Hematopoietic multipotent progenitor cell treated with erythropoietin and hydrocortisone succinate and interleukin-3 and kit ligand, for 6 days (in vitro differentiated cells): ENCODE data around the gene PRSS33.

Experiments used
- DNase-seq: peaks from one replicate; pipeline ENCODE4 v3.0.0-alpha.2; 2015

PRSS33 gene, protein sequence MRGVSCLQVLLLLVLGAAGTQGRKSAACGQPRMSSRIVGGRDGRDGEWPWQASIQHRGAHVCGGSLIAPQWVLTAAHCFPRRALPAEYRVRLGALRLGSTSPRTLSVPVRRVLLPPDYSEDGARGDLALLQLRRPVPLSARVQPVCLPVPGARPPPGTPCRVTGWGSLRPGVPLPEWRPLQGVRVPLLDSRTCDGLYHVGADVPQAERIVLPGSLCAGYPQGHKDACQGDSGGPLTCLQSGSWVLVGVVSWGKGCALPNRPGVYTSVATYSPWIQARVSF

GRCh38 chr16:2787406-2787805, at the start of gene PRSS33:
Gene PRSS33, minus strand, starts transcription at chr16:2787560. Its CDS starts 1,013 bp downstream, at chr16:2786547.
- no peak for DNase-seq

DNA sequence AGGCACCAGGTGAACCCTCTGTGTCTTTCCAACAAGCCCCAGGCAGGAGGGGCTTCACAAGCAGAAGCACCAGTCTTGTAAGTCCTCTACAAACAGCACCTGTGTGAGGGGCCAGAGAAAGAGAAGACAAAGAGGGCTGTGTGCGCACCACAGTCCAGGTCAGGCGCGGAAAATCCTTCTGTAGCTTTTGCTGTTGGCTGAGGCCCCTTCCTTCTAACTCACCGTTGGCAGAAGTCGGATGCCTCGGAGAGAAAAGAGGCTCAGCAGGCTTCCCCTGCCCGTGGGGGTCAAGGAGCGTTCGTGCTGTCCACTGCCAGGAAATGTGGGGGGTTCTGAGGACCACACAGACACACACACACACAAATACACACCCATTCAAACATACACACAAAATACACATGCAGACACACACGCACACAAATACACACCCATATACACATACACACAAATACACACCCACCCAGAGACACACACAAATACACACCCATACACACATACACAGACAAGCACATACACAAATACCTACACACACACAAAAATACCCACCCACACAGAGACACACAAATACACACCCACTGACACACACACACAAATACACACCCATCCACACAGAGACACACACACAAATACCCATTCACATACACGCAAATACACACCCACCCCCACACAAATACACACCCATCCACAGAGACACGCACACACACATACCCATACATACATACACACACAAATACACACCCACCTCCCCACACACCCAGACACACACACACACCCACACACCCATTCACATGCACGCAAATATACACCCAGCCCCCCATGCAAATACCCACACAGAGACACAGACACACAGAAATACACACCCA, 49.5 kb upstream of the PRSS33 start:
- no peak for DNase-seq

DNA sequence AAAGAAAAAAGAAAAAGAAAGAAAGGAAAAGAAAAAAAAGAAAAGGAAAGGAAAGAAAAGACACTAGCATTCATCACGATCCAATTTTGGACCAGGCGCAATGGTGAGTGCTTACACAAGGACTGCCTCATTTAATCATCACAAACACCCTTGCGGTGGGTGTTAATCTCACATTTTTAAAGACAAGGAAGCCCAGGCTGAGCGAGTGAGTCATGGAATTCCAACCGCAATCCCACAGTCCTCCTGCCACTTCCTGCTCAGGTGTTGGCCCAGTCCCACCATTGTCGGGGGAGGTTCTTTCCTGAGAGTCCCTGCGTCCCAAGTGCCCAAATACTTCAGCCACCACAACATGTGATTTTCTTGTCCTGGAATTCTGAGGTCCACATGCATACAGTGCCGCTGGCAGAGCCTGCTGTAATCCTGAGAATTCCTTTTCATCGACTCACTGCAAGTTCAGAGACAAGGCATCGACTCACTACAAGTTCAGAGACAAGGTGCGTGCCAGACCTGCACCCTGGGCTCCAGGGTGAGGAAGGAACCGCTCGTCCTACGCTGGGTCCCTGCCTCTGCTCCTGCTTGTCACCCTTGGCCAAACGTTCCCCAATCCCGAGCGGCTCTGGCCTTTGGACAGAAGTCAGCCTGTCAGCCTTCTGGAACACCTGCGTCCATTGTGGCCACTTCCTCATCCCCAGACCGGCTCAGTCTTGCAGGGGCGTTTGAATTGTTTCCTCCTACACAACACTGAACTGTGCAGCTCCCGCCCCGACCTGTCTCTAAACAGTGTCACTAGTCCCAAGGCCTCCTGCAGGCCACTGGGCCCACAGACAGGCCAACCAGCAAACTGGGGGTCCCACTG, 48.5 kb upstream of the PRSS33 start:
- DNase-seq, result no peak

- DNase-seq, result no peak
These were observed 47.6 kb upstream of the PRSS33 start for GRCh38 chr16:2834968-2835367.

DNA sequence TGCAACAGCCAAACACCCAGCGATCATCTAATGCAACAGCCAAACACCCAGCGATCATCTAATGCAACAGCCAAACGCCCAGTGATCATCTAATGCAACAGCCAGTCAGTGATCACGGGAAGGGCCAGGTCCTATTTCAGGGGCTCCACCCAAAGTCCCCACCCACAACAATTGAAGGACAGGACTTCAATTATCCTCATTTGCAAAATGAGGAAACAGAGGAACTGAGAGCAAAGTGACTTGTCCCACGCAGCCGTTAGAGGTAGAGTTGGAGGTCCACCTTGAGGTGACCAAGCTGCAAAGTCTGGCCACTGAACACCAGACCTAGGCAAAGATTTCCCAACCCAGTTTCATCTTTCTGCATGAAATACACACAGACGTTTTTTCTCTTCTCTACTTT, 46.4 kb upstream of the PRSS33 start:
- no peak for DNase-seq

DNA sequence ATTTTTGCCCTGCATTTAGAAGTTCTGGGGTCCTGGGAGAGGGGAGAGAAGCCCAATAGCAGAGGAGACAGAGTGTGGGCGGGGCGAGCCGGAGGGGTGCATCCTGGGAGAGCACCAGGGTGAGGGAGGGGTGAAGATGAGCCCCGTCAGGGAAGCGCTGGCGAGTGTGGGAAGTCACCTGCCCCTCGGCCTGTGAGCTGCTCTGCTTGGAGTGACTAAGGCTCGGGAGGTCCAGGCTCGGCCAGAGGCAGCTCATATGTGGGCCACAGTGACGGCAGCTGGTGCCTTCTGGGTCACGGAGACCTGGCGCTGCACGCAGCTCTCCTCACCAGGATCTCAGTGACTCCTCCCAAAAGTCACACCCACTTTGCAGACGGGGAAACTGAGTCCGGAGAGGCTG, 43.8 kb upstream of the PRSS33 start:
- DNase-seq, result no peak

DNA sequence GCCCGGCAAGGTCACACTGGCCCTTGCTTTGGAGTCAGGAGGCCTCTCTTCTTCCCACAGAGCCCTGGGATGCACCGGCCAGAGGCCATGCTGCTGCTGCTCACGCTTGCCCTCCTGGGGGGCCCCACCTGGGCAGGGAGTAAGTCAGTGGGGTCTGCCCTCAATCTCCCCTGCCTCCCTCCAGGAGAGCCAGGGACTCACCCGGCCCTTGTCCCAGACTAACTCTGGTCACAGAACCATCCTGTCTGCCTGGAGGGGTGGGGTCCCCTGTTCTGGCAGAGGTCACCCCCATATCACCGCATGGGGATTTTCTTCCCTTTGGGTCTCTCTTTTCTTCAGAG, 43.0 kb upstream of the PRSS33 start:
- no peak for DNase-seq

DNA sequence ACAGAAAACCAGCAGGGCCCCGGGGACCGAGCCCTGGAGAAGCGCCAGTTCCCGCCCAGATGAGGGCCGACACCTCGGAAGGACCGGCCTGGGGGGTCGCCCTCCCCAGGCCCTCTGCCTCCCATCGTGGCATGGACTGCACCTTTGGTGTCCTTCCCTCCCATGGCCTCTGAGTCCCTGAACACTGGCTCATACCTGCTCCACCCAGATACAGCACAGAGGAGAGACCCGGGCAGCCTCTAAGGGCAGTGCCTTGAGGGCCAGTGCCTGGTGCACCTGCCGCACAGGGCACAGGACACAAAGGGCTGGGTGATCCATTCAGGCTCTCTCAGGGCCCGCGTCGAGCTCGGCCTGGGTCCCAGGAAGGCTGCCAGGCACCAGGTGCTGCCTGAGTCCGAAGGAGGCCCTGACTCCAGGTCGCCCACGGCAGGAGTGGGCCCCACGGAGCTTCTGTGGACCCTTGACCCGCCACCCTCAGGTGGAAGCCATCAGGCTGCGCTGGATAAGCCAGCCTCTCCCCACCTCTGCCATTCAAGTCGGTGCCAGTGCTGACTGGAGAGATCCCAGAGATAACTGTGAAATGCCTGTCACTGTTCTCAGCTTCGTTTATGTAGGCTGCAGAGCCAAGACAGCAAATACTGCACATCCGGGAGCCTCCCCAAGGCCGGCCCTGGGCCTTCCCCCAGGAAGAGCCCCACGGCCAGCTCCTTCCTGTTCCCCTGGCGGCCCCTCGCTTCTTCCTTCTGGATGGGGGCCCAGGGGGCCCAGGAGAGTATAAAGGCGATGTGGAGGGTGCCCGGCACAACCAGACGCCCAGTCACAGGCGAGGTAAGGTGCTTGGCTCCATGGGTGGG, 42.4 kb upstream of the PRSS33 start, which contains the start of gene ZG16B:
ZG16B (plus strand) TSS at position 803 of the 854 bp plus-strand sequence. CDS start 139 bp downstream, outside the sequence.
- peak; percentile 21 for DNase-seq

- DNase-seq, result no peak
These were observed 41.6 kb upstream of the PRSS33 start for GRCh38 chr16:2828876-2829430.

GRCh38 chr16:2828521-2828840, 41.1 kb upstream of the PRSS33 start:
- no peak for DNase-seq

DNA sequence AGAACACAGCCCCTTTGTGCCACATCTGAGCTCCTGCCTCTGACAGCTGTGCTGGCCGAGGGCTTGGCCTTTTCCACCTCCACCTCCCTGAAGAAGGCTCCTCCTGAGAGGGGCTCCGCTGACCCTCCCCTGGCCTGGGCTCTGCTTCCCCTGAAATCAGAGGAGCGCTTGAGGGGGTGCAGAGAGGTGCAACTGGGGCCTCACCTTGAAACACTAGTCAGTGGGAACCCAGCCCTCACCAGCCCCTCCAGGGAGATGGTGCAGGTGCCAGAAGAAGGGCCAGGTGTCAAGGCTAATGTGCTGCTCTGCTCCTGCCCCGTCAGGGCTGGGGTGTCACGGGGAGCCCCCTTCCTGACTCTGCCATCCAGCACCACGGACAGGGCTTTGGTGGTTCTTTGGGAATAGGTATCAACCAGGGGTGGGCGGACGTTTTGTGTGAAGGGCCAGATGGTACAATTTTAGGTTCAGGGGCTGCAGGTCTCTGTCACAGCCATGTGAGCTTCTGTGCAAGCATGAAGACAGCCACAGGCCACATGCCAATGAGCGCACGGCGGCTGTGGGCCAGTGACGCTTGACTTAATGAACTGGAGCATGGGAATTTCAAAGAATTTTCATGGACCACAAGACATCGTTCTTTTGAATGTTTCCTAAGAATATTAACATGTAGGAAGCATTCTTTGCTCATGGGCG, 40.6 kb upstream of the PRSS33 start:
- peak; percentile 19 for DNase-seq

- DNase-seq, result no peak
These were observed 40.0 kb upstream of the PRSS33 start for GRCh38 chr16:2827374-2827791.

DNA sequence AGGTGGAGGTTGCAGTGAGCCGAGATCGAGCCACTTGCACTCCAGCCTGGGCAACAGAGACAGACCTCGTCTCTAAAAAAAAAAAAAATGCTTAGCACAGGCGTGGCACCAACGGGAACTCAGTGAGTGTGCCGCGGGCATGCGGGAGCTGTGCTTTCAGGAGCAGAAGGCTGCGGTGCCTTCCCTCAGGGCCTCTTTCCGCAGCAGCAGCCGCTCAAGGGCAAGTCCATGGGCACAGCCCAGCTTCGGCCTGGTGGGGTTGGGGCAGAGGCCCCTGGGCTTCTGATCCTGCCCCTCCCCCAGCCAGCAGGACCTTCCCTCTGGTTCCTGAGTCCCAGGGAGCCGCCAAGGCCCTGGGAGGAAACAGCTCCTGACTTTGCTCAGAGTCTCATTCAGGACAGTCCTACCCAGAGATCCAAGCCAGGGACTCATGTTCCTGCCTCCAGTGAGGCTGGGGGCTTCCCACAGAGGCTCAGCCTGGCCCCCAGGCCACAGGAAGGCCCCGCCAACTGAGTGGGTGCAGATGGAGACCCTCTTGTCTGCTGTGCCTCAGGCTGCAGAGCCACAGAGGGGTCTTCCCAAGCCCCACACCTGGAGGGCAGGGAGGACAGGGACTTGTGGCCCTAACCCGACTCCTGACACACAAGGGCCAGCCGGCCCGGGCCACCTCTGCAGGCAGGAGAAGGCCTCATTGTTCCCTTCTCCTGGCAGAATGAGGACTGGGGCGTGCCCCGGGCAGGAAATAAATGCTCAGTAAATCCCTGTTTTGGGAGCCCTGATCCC, 39.4 kb upstream of the PRSS33 start:
- no peak for DNase-seq

- no peak for DNase-seq
These were observed 38.5 kb upstream of the PRSS33 start for GRCh38 chr16:2825906-2826305.

DNA sequence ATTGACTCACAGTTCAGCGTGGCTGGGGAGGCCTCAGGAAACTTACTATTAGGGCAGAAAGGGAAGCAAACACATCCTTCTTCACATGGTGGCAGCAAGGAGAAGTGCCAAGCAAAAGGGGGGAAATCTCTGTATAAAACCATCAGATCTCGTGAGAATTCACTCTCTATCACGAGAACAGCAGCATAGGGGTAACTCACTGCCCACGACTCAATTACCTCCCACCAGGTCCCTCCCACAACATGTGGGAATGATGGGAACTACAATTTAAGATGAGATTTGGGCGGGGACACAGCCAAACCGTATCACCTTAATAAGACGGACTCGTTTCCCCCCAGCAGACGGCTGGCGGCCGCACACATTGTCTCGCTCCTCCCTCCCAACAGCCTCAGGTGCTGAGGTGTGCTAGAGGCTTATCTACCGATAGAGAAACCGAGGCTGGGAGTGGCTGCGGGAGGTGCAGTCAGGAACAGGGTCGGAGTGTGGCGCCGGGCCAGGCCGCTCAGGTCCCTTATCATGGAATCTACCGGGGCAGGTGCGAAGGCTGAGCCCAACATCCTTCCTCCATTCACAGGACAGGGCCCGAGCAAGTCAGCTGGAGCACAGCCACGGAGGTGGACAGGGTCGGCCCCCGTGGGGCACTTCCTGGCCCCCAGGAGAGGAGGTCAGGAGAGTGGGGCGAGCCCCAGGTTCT, 37.8 kb upstream of the PRSS33 start:
- no peak for DNase-seq

GRCh38 chr16:2824626-2825025, 37.3 kb upstream of the PRSS33 start:
- no peak for DNase-seq

GRCh38 chr16:2822496-2822895, 35.1 kb upstream of the PRSS33 start:
- no peak for DNase-seq

DNA sequence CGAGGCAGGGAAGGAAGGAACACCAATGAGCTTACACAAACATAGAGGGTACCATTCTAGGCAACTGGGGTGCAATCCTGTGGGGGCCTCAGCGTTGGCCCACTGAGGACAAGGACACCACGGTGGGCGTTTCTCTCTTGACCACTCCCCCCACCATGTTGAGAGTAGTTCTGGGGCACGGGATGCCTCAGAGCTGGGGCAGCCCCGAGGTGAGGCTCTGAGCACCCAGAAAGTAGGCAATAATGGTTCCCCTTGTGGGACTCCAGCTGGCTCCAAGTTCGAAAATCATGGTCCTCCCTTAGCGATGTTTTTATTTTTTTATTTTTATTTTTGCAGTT, 34.8 kb upstream of the PRSS33 start:
- no peak for DNase-seq

GRCh38 chr16:2821487-2822157, 34.3 kb upstream of the PRSS33 start:
- DNase-seq, result no peak
